Measurements from ENCODE around the gene SP2.
A peak's percentile ranks its signal among the peaks of the same experiment; 100 is the strongest.

SP2 gene

DNA sequence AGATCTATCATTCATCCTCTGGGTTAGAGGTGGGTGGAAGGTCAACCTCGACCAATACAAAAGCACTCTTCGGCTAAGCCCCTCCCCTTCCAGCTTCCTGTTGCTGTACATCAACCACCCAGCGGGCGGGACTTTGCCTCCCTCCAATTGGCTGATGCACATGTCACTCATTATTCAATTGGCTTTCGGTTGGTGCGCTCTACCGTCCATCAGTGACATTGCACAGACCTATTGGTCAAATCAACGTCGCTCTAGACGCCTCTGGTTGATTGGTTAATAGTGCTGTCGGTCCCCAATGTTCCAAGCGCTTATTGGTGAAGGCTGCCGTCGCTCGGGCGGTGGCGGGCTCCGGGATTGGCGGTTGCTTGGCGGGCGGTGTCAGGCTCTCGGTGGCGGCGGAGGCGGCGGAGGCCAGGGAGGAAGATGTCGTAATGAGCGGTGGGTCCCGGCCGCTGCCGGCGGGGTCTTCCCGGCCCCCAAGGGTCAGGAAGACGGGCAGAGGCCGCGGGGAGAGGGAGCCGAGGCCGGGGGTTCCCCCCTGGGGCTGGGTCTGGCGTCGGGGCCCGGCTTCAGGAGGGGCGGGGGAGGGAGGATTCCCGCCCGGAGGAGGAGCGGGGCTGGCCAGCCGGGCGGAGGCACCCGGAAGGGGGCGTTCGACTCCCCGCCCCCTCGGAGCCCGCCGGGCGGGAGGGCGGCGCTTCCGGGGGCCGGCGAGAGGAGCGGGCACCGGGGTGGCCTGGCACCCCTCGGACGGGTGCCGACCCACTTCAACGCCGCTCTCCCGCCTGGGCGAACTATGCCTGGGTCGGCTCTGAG is at the start of gene SP2:
TSS of gene SP2 (plus strand) at position 381 of the 816 bp plus-strand sequence. CDS start at position 432, 51 bp downstream.
- peak within 1 kb of the TSS; percentile 61 for H3K27ac ChIP-seq
- H3K4me3 ChIP-seq (IDR thresholded peaks at IDR 0.05; ENCODE audit: insufficient read depth, low read depth, low read length) = no peak within 1 kb of the TSS
- peak within 1 kb of the TSS; percentile 62 for H3K9ac ChIP-seq
- H3K36me3 ChIP-seq (ENCODE audit: insufficient read depth) = no peaks in the 10 kb centered on the region
- TF ChIP-seq, protein P1, sequence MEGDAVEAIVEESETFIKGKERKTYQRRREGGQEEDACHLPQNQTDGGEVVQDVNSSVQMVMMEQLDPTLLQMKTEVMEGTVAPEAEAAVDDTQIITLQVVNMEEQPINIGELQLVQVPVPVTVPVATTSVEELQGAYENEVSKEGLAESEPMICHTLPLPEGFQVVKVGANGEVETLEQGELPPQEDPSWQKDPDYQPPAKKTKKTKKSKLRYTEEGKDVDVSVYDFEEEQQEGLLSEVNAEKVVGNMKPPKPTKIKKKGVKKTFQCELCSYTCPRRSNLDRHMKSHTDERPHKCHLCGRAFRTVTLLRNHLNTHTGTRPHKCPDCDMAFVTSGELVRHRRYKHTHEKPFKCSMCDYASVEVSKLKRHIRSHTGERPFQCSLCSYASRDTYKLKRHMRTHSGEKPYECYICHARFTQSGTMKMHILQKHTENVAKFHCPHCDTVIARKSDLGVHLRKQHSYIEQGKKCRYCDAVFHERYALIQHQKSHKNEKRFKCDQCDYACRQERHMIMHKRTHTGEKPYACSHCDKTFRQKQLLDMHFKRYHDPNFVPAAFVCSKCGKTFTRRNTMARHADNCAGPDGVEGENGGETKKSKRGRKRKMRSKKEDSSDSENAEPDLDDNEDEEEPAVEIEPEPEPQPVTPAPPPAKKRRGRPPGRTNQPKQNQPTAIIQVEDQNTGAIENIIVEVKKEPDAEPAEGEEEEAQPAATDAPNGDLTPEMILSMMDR (conservative IDR thresholded peaks at IDR 0.05; ENCODE audit: low read depth, low read length) = no peak
- peak within 1 kb of the TSS; percentile 51 for H2AFZ ChIP-seq (ENCODE audit: low read depth)
- H3K79me2 ChIP-seq (ENCODE audit: insufficient read depth, low read depth) = peaks cover 12% of the 10 kb centered on the region; the same call in 1 of the 2 replicates
- peak within 1 kb of the TSS; percentile 96 for H3K4me2 ChIP-seq
- no peaks in the 10 kb centered on the region for H3K27me3 ChIP-seq (ENCODE audit: insufficient read depth, low read depth)
- H3K4me1 ChIP-seq (ENCODE audit: low read depth, poor library complexity, severe bottlenecking) = peaks cover 20% of the 10 kb centered on the region
- no peaks in the 10 kb centered on the region for H4K20me1 ChIP-seq (ENCODE audit: insufficient read depth)

DNA sequence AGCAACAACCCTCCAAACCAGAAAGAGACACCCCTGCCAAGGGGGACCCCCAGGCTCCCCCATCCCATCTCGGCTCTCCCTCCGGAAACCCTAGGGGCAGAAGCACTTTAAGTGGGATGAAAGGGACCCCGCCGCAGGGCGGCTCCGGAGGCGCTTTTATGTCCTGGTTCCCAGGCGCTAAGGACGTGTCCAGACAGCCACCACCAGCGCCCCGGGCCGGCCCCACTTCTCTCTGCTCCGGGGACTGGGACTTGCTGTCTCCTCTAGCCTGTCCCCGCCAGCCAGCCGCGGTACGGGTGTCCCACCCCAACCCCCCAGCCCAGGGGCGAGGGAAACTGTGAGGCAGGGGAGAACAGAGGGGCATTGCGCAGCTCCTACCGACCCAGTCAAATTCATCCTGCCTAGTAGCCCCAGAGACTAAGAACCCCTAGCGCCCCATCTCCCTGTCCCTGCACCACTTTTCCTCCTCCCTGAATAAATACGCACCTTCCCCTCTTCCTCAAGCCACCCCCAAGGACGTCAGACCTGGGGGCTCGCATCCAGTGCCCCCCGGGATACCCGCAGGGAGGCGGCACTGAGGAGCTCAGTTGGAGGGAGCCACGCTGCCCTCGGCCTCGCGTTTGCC is 49.2 kb upstream of the SP2 start:
- Histone ChIP-seq H3K27ac (no peak overlapping the region), H3K4me2 (no peak overlapping the region), H3K9ac (no peak overlapping the region), H3K4me3 (IDR thresholded peaks at IDR 0.05; ENCODE audit: insufficient read depth, low read depth, low read length) (no peak overlapping the region), H3K36me3 (ENCODE audit: insufficient read depth) (no peaks in the 10 kb centered on the region), H3K4me1 (ENCODE audit: low read depth, poor library complexity, severe bottlenecking) (peaks cover 3% of the 10 kb centered on the region), H4K20me1 (ENCODE audit: insufficient read depth) (no peaks in the 10 kb centered on the region), H3K27me3 (ENCODE audit: insufficient read depth, low read depth) (peaks cover 68% of the 10 kb centered on the region), H2AFZ (ENCODE audit: low read depth) (no peak overlapping the region), H3K79me2 (ENCODE audit: insufficient read depth, low read depth) (no peaks in the 10 kb centered on the region)
- TF ChIP-seq, protein P1 (conservative IDR thresholded peaks at IDR 0.05; ENCODE audit: low read depth, low read length) = no peak

DNA sequence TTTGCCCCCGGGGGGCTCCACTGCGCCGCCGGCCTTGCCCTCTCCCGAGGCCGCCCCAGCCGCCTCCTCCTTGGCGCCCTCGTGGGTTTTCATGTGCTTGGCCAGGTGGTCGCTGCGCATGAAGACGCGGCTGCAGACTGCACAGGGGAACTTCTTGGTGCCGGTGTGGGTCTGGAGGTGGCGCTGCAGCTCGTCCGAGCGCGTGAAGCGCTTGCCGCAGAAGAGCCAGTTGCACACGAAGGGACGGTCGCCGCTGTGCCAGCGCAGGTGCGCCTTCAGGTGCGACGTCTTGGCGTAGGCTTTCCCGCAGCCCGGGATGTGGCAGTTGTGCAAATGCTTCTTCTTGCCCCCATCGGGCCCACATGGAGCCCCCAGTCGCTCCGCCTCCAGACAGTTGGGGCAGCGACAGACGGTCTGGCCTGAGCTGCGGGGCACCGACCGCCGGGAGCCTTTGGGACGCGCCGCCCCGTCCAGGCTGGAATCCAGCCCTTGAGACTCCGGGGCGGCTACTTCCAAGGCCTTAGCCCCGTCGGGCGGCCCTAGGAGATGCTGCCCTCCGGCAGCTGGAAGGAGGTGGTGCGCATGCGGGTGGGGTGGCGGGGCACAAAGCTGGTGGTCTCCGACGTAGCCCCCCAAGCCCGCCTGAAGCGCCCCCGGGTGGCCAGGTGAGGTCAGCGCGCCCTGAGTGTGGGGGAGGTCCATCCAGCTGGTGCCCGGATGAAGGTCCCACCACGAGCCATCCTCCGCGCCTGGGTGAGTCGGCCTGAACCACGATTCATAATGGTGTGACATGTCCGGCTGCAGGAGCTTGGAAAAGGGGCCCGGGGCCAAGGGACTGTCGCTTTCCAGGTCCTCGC is 48.5 kb upstream of the SP2 start:
- no peaks in the 10 kb centered on the region for H4K20me1 ChIP-seq (ENCODE audit: insufficient read depth)
- H3K9ac ChIP-seq = no peak overlapping the region
- no peaks in the 10 kb centered on the region for H3K36me3 ChIP-seq (ENCODE audit: insufficient read depth)
- TF ChIP-seq, protein P1 (conservative IDR thresholded peaks at IDR 0.05; ENCODE audit: low read depth, low read length) = no peak
- no peak overlapping the region for H3K27ac ChIP-seq
- H3K4me1 ChIP-seq (ENCODE audit: low read depth, poor library complexity, severe bottlenecking) = no peaks in the 10 kb centered on the region
- H3K4me3 ChIP-seq (IDR thresholded peaks at IDR 0.05; ENCODE audit: insufficient read depth, low read depth, low read length) = no peak overlapping the region
- H3K4me2 ChIP-seq = no peak overlapping the region
- peaks cover 75% of the 10 kb centered on the region for H3K27me3 ChIP-seq (ENCODE audit: insufficient read depth, low read depth)
- no peak overlapping the region for H2AFZ ChIP-seq (ENCODE audit: low read depth)
- no peaks in the 10 kb centered on the region for H3K79me2 ChIP-seq (ENCODE audit: insufficient read depth, low read depth)

DNA sequence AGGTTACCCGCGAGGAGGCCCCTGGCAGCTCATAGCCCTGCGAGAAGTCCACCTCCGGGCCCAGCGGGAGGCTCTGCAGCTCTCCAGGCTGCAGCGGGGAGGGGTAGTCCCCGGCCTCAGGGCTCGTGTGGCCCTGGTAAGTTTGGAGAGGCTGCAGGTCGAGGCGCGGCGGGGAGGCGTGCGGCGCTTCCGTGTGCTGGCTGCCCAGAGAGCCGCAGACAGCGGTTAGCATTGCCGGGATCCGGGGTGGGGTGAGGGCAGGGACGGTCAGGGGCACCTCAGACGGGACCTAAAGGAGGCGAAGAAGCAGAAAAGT is 47.9 kb upstream of the SP2 start:
- Histone ChIP-seq H3K36me3 (ENCODE audit: insufficient read depth) (no peaks in the 10 kb centered on the region), H3K4me1 (ENCODE audit: low read depth, poor library complexity, severe bottlenecking) (no peaks in the 10 kb centered on the region), H4K20me1 (ENCODE audit: insufficient read depth) (no peaks in the 10 kb centered on the region), H3K9ac (no peak overlapping the region), H2AFZ (ENCODE audit: low read depth) (no peak overlapping the region), H3K27ac (no peak overlapping the region), H3K79me2 (ENCODE audit: insufficient read depth, low read depth) (no peaks in the 10 kb centered on the region), H3K4me2 (no peak overlapping the region), H3K4me3 (IDR thresholded peaks at IDR 0.05; ENCODE audit: insufficient read depth, low read depth, low read length) (no peak overlapping the region), H3K27me3 (ENCODE audit: insufficient read depth, low read depth) (peaks cover 81% of the 10 kb centered on the region)
- TF ChIP-seq, protein P1 (conservative IDR thresholded peaks at IDR 0.05; ENCODE audit: low read depth, low read length) = no peak

All from KMS-11 (cell line).